ENCODE results near the gene FUT7. TPM values are rescaled to one million over a fixed set of nuclear protein-coding genes. Genes with fewer than 3 reads are reported as not detected.

The FUT7 gene
- total and polyA plus RNA-seq, 2 of the 13 experiments (the other 11 are each of a cell fraction or from before 2014, with no cell fraction given), result 0.05 TPM; not detected in 1

GRCh38 chr9:137054932-137055384 is 23.1 kb upstream of the FUT7 start (continued):
- no peak for TF ChIP-seq ZBTB44 (CRISPR knock-in tag; IDR thresholded peaks at IDR 0.05)
- 0 out of 2 replicates have a peak, but pooled peaks have one; percentile 77 for TF ChIP-seq KLF15 (CRISPR knock-in tag; IDR thresholded peaks at IDR 0.05; ENCODE audit: borderline replicate concordance)
- no peak for TF ChIP-seq RBAK (CRISPR knock-in tag; IDR thresholded peaks at IDR 0.05)
- TF ChIP-seq ZSCAN31 (CRISPR knock-in tag; IDR thresholded peaks at IDR 0.05; ENCODE audit: low read depth), result no peak; the same call in 1 of the 2 replicates
- no peak for TF ChIP-seq ZNF318 (CRISPR knock-in tag; IDR thresholded peaks at IDR 0.05)
- no peak for TF ChIP-seq CHD4 (IDR thresholded peaks at IDR 0.05; ENCODE audit: borderline replicate concordance, low read length)
- no peak for TF ChIP-seq GPBP1L1 (CRISPR knock-in tag; IDR thresholded peaks at IDR 0.05)
- no peak for TF ChIP-seq SP1 (IDR thresholded peaks at IDR 0.05)
- TF ChIP-seq SP1 (CRISPR knock-in tag; IDR thresholded peaks at IDR 0.05), result no peak
- TF ChIP-seq ZGPAT (CRISPR knock-in tag; IDR thresholded peaks at IDR 0.05), result no peak
- no peak for TF ChIP-seq ZBTB33 (CRISPR knock-in tag; IDR thresholded peaks at IDR 0.05)
- no peak for TF ChIP-seq THAP8 (CRISPR knock-in tag; IDR thresholded peaks at IDR 0.05; ENCODE audit: borderline replicate concordance)
- no peak for TF ChIP-seq TEF (CRISPR knock-in tag; IDR thresholded peaks at IDR 0.05)
